HL-60 (cell line): ENCODE results near the gene PRKAG2.
A peak's percentile ranks its signal among the peaks of the same experiment; 100 is the strongest.
"Not testable (repeated sequence)": the region's sequence is repeated elsewhere in the genome, so short reads cannot be mapped to it uniquely, and the experiment has no call there.

ENCODE experiments used
- DNase-seq, 2 experiments: peaks; one replicate each; pipeline ENCODE4 v3.0.0-alpha.2; 2010 to 2020; ENCODE audit warnings: low read depth in 1 of 2, low spot score in 1 of 2
- H3K27ac ChIP-seq: fragments of 250-450 bp; sonication (Bioruptor Pico); replicated peaks from 2 replicates; pipeline ENCODE4 v1.5.1; 2020; ENCODE audit warnings: mild to moderate bottlenecking, moderate library complexity
- H3K27me3 ChIP-seq: fragments of 250-450 bp; sonication (Bioruptor Pico); 2 replicates; pipeline ENCODE4 v1.5.1; 2021; ENCODE audit warnings: mild to moderate bottlenecking, moderate library complexity; ENCODE audit not compliant: insufficient read depth, poor library complexity, severe bottlenecking
- H3K4me3 ChIP-seq: replicated peaks from 2 replicates; pipeline ENCODE4 v1.5.1; 2011; ENCODE audit warnings: mild to moderate bottlenecking, control low read depth, low read length; ENCODE audit not compliant: insufficient read depth
- GABPA ChIP-seq: IDR thresholded peaks from 2 replicates; pipeline ENCODE4 v1.6.1; 2012; ENCODE audit warnings: low read depth
- POLR2AphosphoS5 ChIP-seq: IDR thresholded peaks from 2 replicates; pipeline ENCODE4 v1.6.1; 2012; ENCODE audit warnings: low read depth
- SPI1 ChIP-seq: IDR thresholded peaks from 2 replicates; pipeline ENCODE4 v1.6.1; 2012; ENCODE audit warnings: low read depth, mild to moderate bottlenecking, borderline replicate concordance
- TF ChIP-seq, protein P1 (sequence below): IDR thresholded peaks from 2 replicates; pipeline ENCODE4 v1.6.1; 2012; ENCODE audit warnings: low read depth; ENCODE audit not compliant: insufficient replicate concordance
- TF ChIP-seq, protein P2 (sequence below): IDR thresholded peaks from one replicate; pipeline ENCODE4 v1.5.1; 2011; ENCODE audit warnings: low read length, control low read depth, inconsistent platforms; ENCODE audit not compliant: insufficient read depth

PRKAG2 gene

DNA sequence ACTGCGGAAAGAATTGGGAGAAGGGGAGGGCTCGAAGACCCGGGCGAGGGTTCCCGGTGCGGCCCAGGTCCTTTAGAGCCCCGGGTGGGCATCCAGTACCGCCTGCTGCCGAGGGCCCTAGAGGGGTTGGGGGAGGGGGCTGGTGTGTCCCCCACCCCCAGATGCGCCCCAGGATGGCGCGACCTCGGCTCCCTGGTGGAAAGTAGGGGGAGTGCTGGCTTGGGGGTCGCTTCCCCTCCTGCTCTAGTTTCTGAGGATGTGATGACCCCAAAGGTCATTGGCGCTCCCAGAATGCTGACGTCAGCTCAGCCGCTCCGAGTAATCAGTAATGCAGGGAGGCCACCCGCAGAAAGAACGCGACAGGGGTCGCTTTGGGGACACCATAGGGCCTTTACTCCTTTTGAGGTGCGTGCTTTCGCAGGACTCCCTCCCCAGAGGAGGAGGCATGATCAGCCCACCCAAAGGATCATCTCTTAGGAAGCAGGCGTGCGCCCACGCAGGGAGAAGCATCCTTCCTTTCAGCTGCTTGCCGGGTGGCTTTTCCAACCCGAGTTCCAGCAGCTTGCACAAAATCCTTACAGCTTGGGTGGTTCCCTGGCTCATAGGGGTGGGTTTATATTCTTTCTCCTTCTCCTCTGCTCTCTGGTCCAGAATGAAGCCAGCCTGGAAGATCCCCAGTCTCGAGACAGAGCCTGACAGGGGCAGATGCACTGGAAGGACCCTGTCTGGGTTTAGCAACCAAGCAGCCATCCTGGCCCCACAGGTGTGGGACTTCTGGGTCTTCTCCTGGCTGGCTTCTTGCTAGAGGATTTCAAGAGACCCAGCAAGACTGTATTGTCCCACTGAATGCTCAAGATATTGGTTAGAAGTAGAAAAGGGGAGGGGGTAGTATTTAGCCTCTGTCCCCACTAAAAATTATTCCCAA is 1.3 kb upstream of the PRKAG2 start:
- H3K27ac ChIP-seq: peak overlapping the region; percentile 78

DNA sequence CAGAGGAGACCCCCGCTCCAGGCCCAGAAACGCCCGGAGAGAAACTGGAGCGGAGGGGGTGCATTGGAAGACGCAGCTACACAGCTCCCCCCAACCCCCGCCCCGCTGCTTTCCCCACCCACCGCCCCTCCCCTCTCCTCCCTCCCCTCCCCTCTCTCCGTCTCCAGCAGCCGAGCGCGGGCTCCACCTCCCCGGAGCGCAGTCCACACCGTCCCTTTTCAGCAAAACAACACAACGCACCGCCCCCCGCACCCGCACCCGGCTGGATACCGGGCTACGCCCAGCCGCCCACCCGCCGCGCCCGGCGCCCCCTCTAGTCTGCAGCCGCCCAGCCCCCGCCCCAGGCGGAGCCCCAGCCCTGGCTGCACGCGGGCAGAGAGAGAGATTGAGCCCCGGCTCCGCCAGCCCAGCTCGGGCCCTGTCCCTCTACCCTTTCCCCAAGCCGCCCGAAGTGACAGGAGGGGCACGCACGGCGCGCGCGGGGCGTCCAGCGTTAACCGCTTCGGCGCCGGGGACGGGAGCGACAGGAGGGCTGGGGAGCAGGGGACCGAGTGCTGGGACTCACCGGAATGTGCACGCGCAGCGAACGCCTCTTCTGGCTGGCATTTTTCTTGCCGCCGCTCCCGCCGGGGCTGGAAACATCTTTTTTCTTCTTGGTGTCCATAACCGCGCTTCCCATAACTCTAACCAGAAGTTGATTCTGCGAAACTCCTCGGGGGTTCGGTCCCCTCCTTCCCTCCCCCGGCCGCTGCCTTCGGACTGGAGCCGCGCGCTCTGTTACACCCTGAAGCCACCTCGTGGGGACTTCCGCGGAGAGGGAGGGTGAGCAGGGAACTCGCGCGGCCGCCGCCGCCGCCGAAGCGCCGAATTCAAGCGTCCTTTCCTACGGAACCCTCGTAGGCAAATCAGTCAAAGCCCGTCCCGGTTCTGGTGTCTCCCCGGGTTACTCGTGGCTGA is 695 bp downstream of the PRKAG2 start:
- Histone ChIP-seq H3K27ac (peak overlapping the region; percentile 78), H3K4me3 (peak overlapping the region; percentile 70), H3K27me3 (no peaks in the 10 kb centered on the region)
- DNase-seq: peak; percentile 36 to 79
- peak; percentile 17; the same call in 1 of the 2 replicates for TF ChIP-seq SPI1
- TF ChIP-seq, protein P1, sequence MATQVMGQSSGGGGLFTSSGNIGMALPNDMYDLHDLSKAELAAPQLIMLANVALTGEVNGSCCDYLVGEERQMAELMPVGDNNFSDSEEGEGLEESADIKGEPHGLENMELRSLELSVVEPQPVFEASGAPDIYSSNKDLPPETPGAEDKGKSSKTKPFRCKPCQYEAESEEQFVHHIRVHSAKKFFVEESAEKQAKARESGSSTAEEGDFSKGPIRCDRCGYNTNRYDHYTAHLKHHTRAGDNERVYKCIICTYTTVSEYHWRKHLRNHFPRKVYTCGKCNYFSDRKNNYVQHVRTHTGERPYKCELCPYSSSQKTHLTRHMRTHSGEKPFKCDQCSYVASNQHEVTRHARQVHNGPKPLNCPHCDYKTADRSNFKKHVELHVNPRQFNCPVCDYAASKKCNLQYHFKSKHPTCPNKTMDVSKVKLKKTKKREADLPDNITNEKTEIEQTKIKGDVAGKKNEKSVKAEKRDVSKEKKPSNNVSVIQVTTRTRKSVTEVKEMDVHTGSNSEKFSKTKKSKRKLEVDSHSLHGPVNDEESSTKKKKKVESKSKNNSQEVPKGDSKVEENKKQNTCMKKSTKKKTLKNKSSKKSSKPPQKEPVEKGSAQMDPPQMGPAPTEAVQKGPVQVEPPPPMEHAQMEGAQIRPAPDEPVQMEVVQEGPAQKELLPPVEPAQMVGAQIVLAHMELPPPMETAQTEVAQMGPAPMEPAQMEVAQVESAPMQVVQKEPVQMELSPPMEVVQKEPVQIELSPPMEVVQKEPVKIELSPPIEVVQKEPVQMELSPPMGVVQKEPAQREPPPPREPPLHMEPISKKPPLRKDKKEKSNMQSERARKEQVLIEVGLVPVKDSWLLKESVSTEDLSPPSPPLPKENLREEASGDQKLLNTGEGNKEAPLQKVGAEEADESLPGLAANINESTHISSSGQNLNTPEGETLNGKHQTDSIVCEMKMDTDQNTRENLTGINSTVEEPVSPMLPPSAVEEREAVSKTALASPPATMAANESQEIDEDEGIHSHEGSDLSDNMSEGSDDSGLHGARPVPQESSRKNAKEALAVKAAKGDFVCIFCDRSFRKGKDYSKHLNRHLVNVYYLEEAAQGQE: no peak
- TF ChIP-seq, protein P2, sequence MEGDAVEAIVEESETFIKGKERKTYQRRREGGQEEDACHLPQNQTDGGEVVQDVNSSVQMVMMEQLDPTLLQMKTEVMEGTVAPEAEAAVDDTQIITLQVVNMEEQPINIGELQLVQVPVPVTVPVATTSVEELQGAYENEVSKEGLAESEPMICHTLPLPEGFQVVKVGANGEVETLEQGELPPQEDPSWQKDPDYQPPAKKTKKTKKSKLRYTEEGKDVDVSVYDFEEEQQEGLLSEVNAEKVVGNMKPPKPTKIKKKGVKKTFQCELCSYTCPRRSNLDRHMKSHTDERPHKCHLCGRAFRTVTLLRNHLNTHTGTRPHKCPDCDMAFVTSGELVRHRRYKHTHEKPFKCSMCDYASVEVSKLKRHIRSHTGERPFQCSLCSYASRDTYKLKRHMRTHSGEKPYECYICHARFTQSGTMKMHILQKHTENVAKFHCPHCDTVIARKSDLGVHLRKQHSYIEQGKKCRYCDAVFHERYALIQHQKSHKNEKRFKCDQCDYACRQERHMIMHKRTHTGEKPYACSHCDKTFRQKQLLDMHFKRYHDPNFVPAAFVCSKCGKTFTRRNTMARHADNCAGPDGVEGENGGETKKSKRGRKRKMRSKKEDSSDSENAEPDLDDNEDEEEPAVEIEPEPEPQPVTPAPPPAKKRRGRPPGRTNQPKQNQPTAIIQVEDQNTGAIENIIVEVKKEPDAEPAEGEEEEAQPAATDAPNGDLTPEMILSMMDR: no peak
- no peak for TF ChIP-seq GABPA
- peak; percentile 19; the same call in 1 of the 2 replicates for TF ChIP-seq POLR2AphosphoS5

More for the DNA sequence above, 1.3 kb upstream of the PRKAG2 start:
- peak overlapping the region; percentile 70 for H3K4me3 ChIP-seq
- no peak for DNase-seq
- TF ChIP-seq, protein P2: no peak
- no peak for TF ChIP-seq GABPA
- no peak for TF ChIP-seq POLR2AphosphoS5
- TF ChIP-seq, protein P1: no peak
- TF ChIP-seq SPI1: no peak
- no peaks in the 10 kb centered on the region for H3K27me3 ChIP-seq

DNA sequence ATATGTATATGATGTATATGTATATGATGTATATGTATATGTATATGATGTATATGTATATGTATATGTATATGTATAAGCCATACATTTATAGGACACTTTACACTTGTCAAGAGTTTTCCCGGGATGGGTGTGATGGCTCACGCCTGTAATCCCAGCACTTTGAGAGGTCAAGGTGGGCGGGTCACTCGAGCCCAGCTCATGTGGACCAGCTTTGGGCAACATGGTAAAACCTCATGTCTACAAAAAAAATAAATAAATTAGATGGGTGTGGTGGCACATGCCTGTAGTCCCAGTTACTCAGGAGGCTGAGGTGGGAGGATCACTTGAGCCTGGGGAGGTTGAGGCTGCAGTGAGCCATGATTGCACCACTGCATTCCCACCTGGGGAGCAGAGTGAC is 2.4 kb downstream of the PRKAG2 start:
- not testable (repeated sequence) for H3K4me3 ChIP-seq, DNase-seq, H3K27me3 ChIP-seq, H3K27ac ChIP-seq

DNA sequence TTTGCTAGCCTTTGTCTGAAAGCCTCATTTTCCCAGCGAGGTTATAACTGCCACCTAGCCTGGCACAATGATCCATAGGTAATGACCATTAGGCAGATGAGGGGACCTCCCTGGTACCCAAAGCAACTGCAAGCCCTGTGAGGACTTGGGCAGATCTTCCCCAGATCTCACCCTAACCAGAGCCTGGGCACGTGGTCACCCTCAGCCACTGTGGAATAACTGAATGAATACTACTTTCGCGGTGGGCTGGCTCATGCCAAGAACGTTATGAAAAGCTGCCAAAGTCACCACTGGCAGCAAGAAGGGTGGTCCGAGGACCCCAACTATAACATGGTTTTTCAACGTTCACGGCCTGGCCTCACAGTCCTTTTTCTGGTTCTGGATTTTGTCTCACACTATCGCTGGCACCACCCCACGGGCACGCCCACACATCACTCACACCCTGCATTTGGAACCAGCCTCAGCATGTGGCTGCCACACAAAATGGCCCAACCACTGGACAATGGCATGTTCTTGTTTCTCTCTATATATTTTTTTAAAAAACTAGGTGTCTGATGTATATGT is 3.4 kb downstream of the PRKAG2 start:
- H3K4me3 ChIP-seq: no peak overlapping the region
- no peak for DNase-seq
- no peak overlapping the region for H3K27ac ChIP-seq
- H3K27me3 ChIP-seq: no peaks in the 10 kb centered on the region
- TF ChIP-seq POLR2AphosphoS5 (no peak), SPI1 (no peak), GABPA (no peak)
- TF ChIP-seq, protein P1: no peak
- TF ChIP-seq, protein P2: no peak
